Thymus (tissue), 11 donors: ENCODE data around the gene MAPK10. TPM values are rescaled to one million over a fixed set of nuclear protein-coding genes. Genes with fewer than 3 reads are reported as not detected.
"Not testable (repeated sequence)": the region's sequence is repeated elsewhere in the genome, so short reads cannot be mapped to it uniquely, and the experiment has no call there.

Experiments
- DNase-seq, 9 donors: peaks; one replicate each; pipeline ENCODE4 v3.0.0-alpha.2; 2013; ENCODE audit warnings: low spot score in 9 of 9, low read depth in 6 of 9, missing footprints in 1 of 9
- H3K27ac ChIP-seq, 2 donors: one replicate each; pipeline ENCODE4 v1.5.1; 2013; ENCODE audit warnings: control low read depth in 1 of 2, low read depth in 1 of 2, low read length in 1 of 2, mild to moderate bottlenecking in 1 of 2, moderate library complexity in 1 of 2
- H3K27me3 ChIP-seq, 2 donors: one replicate each; pipeline ENCODE4 v1.5.1; 2013; ENCODE audit warnings: low read length in 1 of 2; ENCODE audit not compliant: control insufficient read depth in 2 of 2, insufficient read depth in 1 of 2
- H3K36me3 ChIP-seq, 2 donors: one replicate each; pipeline ENCODE4 v1.5.1; 2013; ENCODE audit warnings: low read length in 1 of 2, mild to moderate bottlenecking in 1 of 2, moderate library complexity in 1 of 2; ENCODE audit not compliant: control insufficient read depth in 2 of 2, insufficient read depth in 2 of 2
- H3K4me1 ChIP-seq, 2 donors: one replicate each; pipeline ENCODE4 v1.5.1; 2013; ENCODE audit warnings: low read length in 2 of 2; ENCODE audit not compliant: control insufficient read depth in 2 of 2, insufficient read depth in 2 of 2
- H3K4me3 ChIP-seq, 2 donors: one replicate each; pipeline ENCODE4 v1.5.1; 2013; ENCODE audit warnings: low read length in 2 of 2, control low read depth in 1 of 2, mild to moderate bottlenecking in 1 of 2
- H3K9me3 ChIP-seq, 2 donors: one replicate each; pipeline ENCODE4 v1.5.1; 2013; ENCODE audit warnings: low read length in 1 of 2, mild to moderate bottlenecking in 1 of 2; ENCODE audit not compliant: control insufficient read depth in 2 of 2, insufficient read depth in 1 of 2
- WGBS: extraction: QIAGEN DNeasy Blood & Tissue Kit; methylation state at CpG from one replicate; pipeline ENCODE4 v1.1.7; 2013; 5-methylcytosine and 5-hydroxymethylcytosine counted together
- polyA plus RNA-seq: library from polyadenylated mRNA; stranded (reverse); fragments of 200-250 nt; gene quantifications from one replicate; pipeline ENCODE4 v1.2.3, GENCODE V29; 2013
- total RNA-seq: library from RNA; stranded (reverse); fragments of 120-200 nt; gene quantifications from one replicate; pipeline ENCODE4 v1.2.4, GENCODE V29; 2013
- donor health status: healthy.

Gene MAPK10
- total and polyA plus RNA-seq, 2 donors, result 3.7 to 8.6 TPM

GRCh38 chr4:86026720-86027119 is 333.1 kb downstream of the MAPK10 start:
- H3K9me3 ChIP-seq, result no peaks in the 10 kb centered on the region
- 97% methylated on average over 8 of the region's 8 CpGs for WGBS
- H3K36me3 ChIP-seq, result no peaks in the 10 kb centered on the region

GRCh38 chr4:86021671-86022070 is 338.2 kb downstream of the MAPK10 start:
- WGBS, result 96% methylated on average over 24 of the region's 24 CpGs
- DNase-seq, result not testable (repeated sequence)

More at GRCh38 chr4:86026720-86027119, 333.1 kb downstream of the MAPK10 start:
- H3K4me1 ChIP-seq, result no peaks in the 10 kb centered on the region
- no peaks in the 10 kb centered on the region for H3K27me3 ChIP-seq
- no peak overlapping the region for H3K27ac ChIP-seq
- no peak overlapping the region for H3K4me3 ChIP-seq
- DNase-seq, result no peak

GRCh38 chr4:86019906-86020305 is 339.9 kb downstream of the MAPK10 start:
- H3K4me1 ChIP-seq, result no peaks in the 10 kb centered on the region
- H3K4me3 ChIP-seq, result no peak overlapping the region
- DNase-seq, result no peak
- no peaks in the 10 kb centered on the region for H3K9me3 ChIP-seq
- no peaks in the 10 kb centered on the region for H3K36me3 ChIP-seq
- no peak overlapping the region for H3K27ac ChIP-seq
- no peaks in the 10 kb centered on the region for H3K27me3 ChIP-seq

More at GRCh38 chr4:86021671-86022070, 338.2 kb downstream of the MAPK10 start:
- not testable (repeated sequence) for H3K27ac ChIP-seq, H3K27me3 ChIP-seq, H3K9me3 ChIP-seq, H3K4me3 ChIP-seq, H3K4me1 ChIP-seq, H3K36me3 ChIP-seq

GRCh38 chr4:86019362-86019761 is 340.5 kb downstream of the MAPK10 start:
- WGBS, result 86% methylated on average over 1 of the region's 1 CpG
- H3K36me3 ChIP-seq, result no peaks in the 10 kb centered on the region
- H3K27ac ChIP-seq, result no peak overlapping the region
- no peaks in the 10 kb centered on the region for H3K9me3 ChIP-seq
- DNase-seq, result no peak
- H3K4me3 ChIP-seq, result no peak overlapping the region
- H3K4me1 ChIP-seq, result no peaks in the 10 kb centered on the region
- H3K27me3 ChIP-seq, result no peaks in the 10 kb centered on the region

- Histone ChIP-seq H3K4me1 (no peaks in the 10 kb centered on the region), H3K9me3 (no peaks in the 10 kb centered on the region), H3K4me3 (no peak overlapping the region), H3K27me3 (no peaks in the 10 kb centered on the region), H3K36me3 (no peaks in the 10 kb centered on the region), H3K27ac (no peak overlapping the region)
- WGBS, result 95% methylated on average over 2 of the region's 2 CpGs
- no peak for DNase-seq
Measured at GRCh38 chr4:86015412-86016350, 344.2 kb downstream of the MAPK10 start.

- Histone ChIP-seq H3K27ac (no peak overlapping the region), H3K36me3 (no peaks in the 10 kb centered on the region), H3K4me1 (no peaks in the 10 kb centered on the region), H3K4me3 (no peak overlapping the region), H3K9me3 (no peaks in the 10 kb centered on the region), H3K27me3 (no peaks in the 10 kb centered on the region)
- peak in 1 of 9 donors; percentile 16 for DNase-seq
- WGBS, result 91% methylated on average over 5 of the region's 5 CpGs
Measured at GRCh38 chr4:86014599-86014998, 345.3 kb downstream of the MAPK10 start.

GRCh38 chr4:86013621-86014020 is 346.2 kb downstream of the MAPK10 start:
- Histone ChIP-seq H3K27me3 (no peaks in the 10 kb centered on the region), H3K9me3 (no peaks in the 10 kb centered on the region), H3K4me1 (no peaks in the 10 kb centered on the region), H3K36me3 (no peaks in the 10 kb centered on the region), H3K27ac (no peak overlapping the region), H3K4me3 (no peak overlapping the region)
- DNase-seq, result no peak
- WGBS, result 98% methylated on average over 4 of the region's 4 CpGs

- DNase-seq, result peak in 1 of 9 donors; percentile 13
- Histone ChIP-seq H3K9me3 (no peaks in the 10 kb centered on the region), H3K27ac (no peak overlapping the region), H3K27me3 (no peaks in the 10 kb centered on the region), H3K36me3 (no peaks in the 10 kb centered on the region), H3K4me1 (no peaks in the 10 kb centered on the region), H3K4me3 (no peak overlapping the region)
- WGBS, result 95% methylated on average over 1 of the region's 1 CpG
Measured at GRCh38 chr4:86011117-86011516, 348.7 kb downstream of the MAPK10 start.

GRCh38 chr4:86007042-86007441 is 352.8 kb downstream of the MAPK10 start:
- no peaks in the 10 kb centered on the region for H3K36me3 ChIP-seq
- no peaks in the 10 kb centered on the region for H3K27me3 ChIP-seq
- H3K27ac ChIP-seq, result no peak overlapping the region
- no peaks in the 10 kb centered on the region for H3K9me3 ChIP-seq
- no peak for DNase-seq
- H3K4me1 ChIP-seq, result no peaks in the 10 kb centered on the region
- 96% methylated on average over 6 of the region's 6 CpGs for WGBS
- no peak overlapping the region for H3K4me3 ChIP-seq
